Stimulated activated CD4-positive, alpha-beta T cell treated with anti-CD3 and anti-CD28 coated beads, TNF-alpha, amount 100 ng/mL, for 48 hours (primary cell): Measurements from ENCODE around the gene PTGER1.
A peak's percentile ranks its signal among the peaks of the same experiment; 100 is the strongest.

ENCODE experiments used
- DNase-seq, 3 donors: peaks; one replicate each; pipeline ENCODE4 v3.0.0-alpha.2; 2020; ENCODE audit warnings: low read depth in 3 of 3

The PTGER1 gene

GRCh38 chr19:14502334-14503092, 27.4 kb upstream of the PTGER1 start:
- no peak for DNase-seq

GRCh38 chr19:14497228-14497921, 22.2 kb upstream of the PTGER1 start:
- no peak for DNase-seq

GRCh38 chr19:14496834-14497227, 21.7 kb upstream of the PTGER1 start:
- no peak for DNase-seq

GRCh38 chr19:14496029-14496833, 21.1 kb upstream of the PTGER1 start, which contains the start of gene GIPC1:
TSS of gene GIPC1 (minus strand) at chr19:14496127. CDS start at chr19:14482976, 13,151 bp downstream.
- peak; percentile 65 to 78 (median 70) for DNase-seq

- no peak for DNase-seq
Measured at GRCh38 chr19:14495672-14496028, 20.5 kb upstream of the PTGER1 start.

- DNase-seq, result no peak
Measured at GRCh38 chr19:14494910-14495671, 19.9 kb upstream of the PTGER1 start.

- no peak for DNase-seq
Measured at GRCh38 chr19:14494411-14494810, 19.3 kb upstream of the PTGER1 start.

- no peak for DNase-seq
Measured at GRCh38 chr19:14492756-14493337, 17.7 kb upstream of the PTGER1 start.

- DNase-seq, result no peak
Measured at GRCh38 chr19:14487370-14488125, 12.4 kb upstream of the PTGER1 start.

- no peak for DNase-seq
Measured at GRCh38 chr19:14482172-14482941, 7.2 kb upstream of the PTGER1 start.

- no peak for DNase-seq
Measured at GRCh38 chr19:14480700-14481079, 5.5 kb upstream of the PTGER1 start.

GRCh38 chr19:14479975-14480699, 5.0 kb upstream of the PTGER1 start:
- peak; percentile 57 to 65 (median 60) for DNase-seq

- DNase-seq, result no peak
Measured at GRCh38 chr19:14479309-14479974, 4.3 kb upstream of the PTGER1 start.

GRCh38 chr19:14478113-14478545, 3.0 kb upstream of the PTGER1 start:
- no peak for DNase-seq

- DNase-seq, result no peak
Measured at GRCh38 chr19:14477418-14478112, 2.4 kb upstream of the PTGER1 start.

- DNase-seq, result no peak
Measured at GRCh38 chr19:14476673-14477401, 1.7 kb upstream of the PTGER1 start.

GRCh38 chr19:14476327-14476672, 1.1 kb upstream of the PTGER1 start:
- no peak for DNase-seq
